GM21737 (cell line): ENCODE measurements around the gene ZBTB34.
"Not testable (repeated sequence)": the region's sequence is repeated elsewhere in the genome, so short reads cannot be mapped to it uniquely, and the experiment has no call there.

Source experiments
- ATAC-seq: cut with Tn5 transposase; IDR thresholded peaks from one replicate; pipeline ENCODE4 v1.9.1; 2021; ENCODE audit warnings: mild to moderate bottlenecking, moderate library complexity; ENCODE audit not compliant: unreplicated experiment

ZBTB34 gene

GRCh38 chr9:126860077-126860756, at the start of gene ZBTB34:
Gene ZBTB34, plus strand, starts transcription at chr9:126860639. Its CDS starts 18,761 bp downstream, at chr9:126879400.
- peak; percentile 58 for ATAC-seq

- no peak for ATAC-seq
Measured at GRCh38 chr9:126813072-126813471, 47.4 kb upstream of the ZBTB34 start.

GRCh38 chr9:126814091-126814490, 46.3 kb upstream of the ZBTB34 start:
- ATAC-seq: no peak

GRCh38 chr9:126817615-126818014, 42.8 kb upstream of the ZBTB34 start:
- not testable (repeated sequence) for ATAC-seq

GRCh38 chr9:126818482-126818881, 42.0 kb upstream of the ZBTB34 start:
- ATAC-seq: no peak

- ATAC-seq: no peak
Measured at GRCh38 chr9:126819482-126819881, 41.0 kb upstream of the ZBTB34 start.

GRCh38 chr9:126822278-126822677, 38.2 kb upstream of the ZBTB34 start:
- no peak for ATAC-seq

GRCh38 chr9:126822873-126823272, 37.6 kb upstream of the ZBTB34 start:
- ATAC-seq: no peak

- ATAC-seq: not testable (repeated sequence)
Measured at GRCh38 chr9:126824052-126824451, 36.4 kb upstream of the ZBTB34 start.

GRCh38 chr9:126827227-126827626, 33.2 kb upstream of the ZBTB34 start:
- no peak for ATAC-seq

GRCh38 chr9:126829035-126829434, 31.4 kb upstream of the ZBTB34 start:
- no peak for ATAC-seq

- no peak for ATAC-seq
Measured at GRCh38 chr9:126830827-126831226, 29.6 kb upstream of the ZBTB34 start.

- no peak for ATAC-seq
Measured at GRCh38 chr9:126832440-126832839, 28.0 kb upstream of the ZBTB34 start.

- ATAC-seq: no peak
Measured at GRCh38 chr9:126833020-126833419, 27.4 kb upstream of the ZBTB34 start.

- no peak for ATAC-seq
Measured at GRCh38 chr9:126833710-126834345, 26.6 kb upstream of the ZBTB34 start.

- ATAC-seq: no peak
Measured at GRCh38 chr9:126834672-126835071, 25.8 kb upstream of the ZBTB34 start.

- no peak for ATAC-seq
Measured at GRCh38 chr9:126836216-126836615, 24.2 kb upstream of the ZBTB34 start.

GRCh38 chr9:126838055-126838811, 22.2 kb upstream of the ZBTB34 start:
- no peak for ATAC-seq

- no peak for ATAC-seq
Measured at GRCh38 chr9:126838895-126839294, 21.5 kb upstream of the ZBTB34 start.

GRCh38 chr9:126839301-126839700, 21.1 kb upstream of the ZBTB34 start:
- ATAC-seq: no peak

GRCh38 chr9:126842220-126842842, 18.1 kb upstream of the ZBTB34 start:
- ATAC-seq: no peak
